COR-L47 (cell line): Measurements from ENCODE around the gene FAM217B.
A peak's percentile ranks its signal among the peaks of the same experiment; 100 is the strongest.
"Not testable (repeated sequence)": the region's sequence is repeated elsewhere in the genome, so short reads cannot be mapped to it uniquely, and the experiment has no call there.

Experiments used
- DNase-seq: peaks from one replicate; lab custom pipeline; 2025; lab: John Stamatoyannopoulos, UW

FAM217B gene

GRCh38 chr20:59938696-59939051 is 1.5 kb upstream of the FAM217B start:
- no peak for DNase-seq

GRCh38 chr20:59939052-59939878 is 924 bp upstream of the FAM217B start:
- DNase-seq = no peak

- DNase-seq = no peak
Observed at GRCh38 chr20:59939879-59940128, 385 bp upstream of the FAM217B start.

- no peak for DNase-seq
Observed at GRCh38 chr20:59940956-59941294, 736 bp downstream of the FAM217B start.

GRCh38 chr20:59942245-59942644 is 2.1 kb downstream of the FAM217B start:
- no peak for DNase-seq

- DNase-seq = no peak
Observed at GRCh38 chr20:59944726-59945125, 4.5 kb downstream of the FAM217B start.

GRCh38 chr20:59945175-59945574 is 5.0 kb downstream of the FAM217B start:
- DNase-seq = no peak

- DNase-seq = no peak
Observed at GRCh38 chr20:59945731-59946130, 5.5 kb downstream of the FAM217B start.

- DNase-seq = no peak
Observed at GRCh38 chr20:59947376-59947775, 7.2 kb downstream of the FAM217B start.

- DNase-seq = no peak
Observed at GRCh38 chr20:59948212-59948611, 8.0 kb downstream of the FAM217B start.

GRCh38 chr20:59948828-59949720 is 8.9 kb downstream of the FAM217B start:
- DNase-seq = peak; percentile 29

- no peak for DNase-seq
Observed at GRCh38 chr20:59949911-59950310, 9.7 kb downstream of the FAM217B start.

GRCh38 chr20:59954718-59955117 is 14.5 kb downstream of the FAM217B start:
- DNase-seq = no peak

- peak; percentile 17 for DNase-seq
Observed at GRCh38 chr20:59955131-59955796, 15.1 kb downstream of the FAM217B start.

GRCh38 chr20:59957568-59957967 is 17.4 kb downstream of the FAM217B start:
- DNase-seq = not testable (repeated sequence)

GRCh38 chr20:59958123-59958522 is 17.9 kb downstream of the FAM217B start, which contains the start of gene CDH26:
Gene CDH26 (plus strand): TSS chr20:59958423. CDS start chr20:59958727, 304 bp downstream.
- DNase-seq = no peak

- no peak for DNase-seq
Observed at GRCh38 chr20:59958626-59959025, 18.4 kb downstream of the FAM217B start.

GRCh38 chr20:59961423-59961822 is 21.2 kb downstream of the FAM217B start:
- no peak for DNase-seq

- DNase-seq = no peak
Observed at GRCh38 chr20:59962155-59962554, 22.0 kb downstream of the FAM217B start.

- no peak for DNase-seq
Observed at GRCh38 chr20:59966428-59966827, 26.2 kb downstream of the FAM217B start.

- no peak for DNase-seq
Observed at GRCh38 chr20:59971428-59971827, 31.2 kb downstream of the FAM217B start.

GRCh38 chr20:59972037-59972801 is 32.0 kb downstream of the FAM217B start:
- DNase-seq = no peak
